Activated naive CD8-positive, alpha-beta T cell treated with anti-CD3 and anti-CD28 coated beads, Interleukin-2, amount 50 U/mL, for 24 hours (primary cell): Measurements from ENCODE around the gene PSAP.

ENCODE experiments used
- ATAC-seq: fragments of 150-1000 bp; cut with Tn5 transposase; one replicate; pipeline ENCODE4 v1.10.0; 2021
- DNase-seq: peaks from one replicate; pipeline ENCODE4 v3.0.0; 2021
- H3K27ac Mint-ChIP-seq: one replicate; pipeline ENCODE4 v1.8.0; 2021; ENCODE audit warnings: mild to moderate bottlenecking, mixed read lengths
- H3K27me3 Mint-ChIP-seq: one replicate; pipeline ENCODE4 v1.8.0; 2021; ENCODE audit warnings: mixed read lengths
- H3K36me3 Mint-ChIP-seq: one replicate; pipeline ENCODE4 v1.8.0; 2021; ENCODE audit warnings: low read depth, mixed read lengths
- H3K4me1 Mint-ChIP-seq: one replicate; pipeline ENCODE4 v1.8.0; 2021; ENCODE audit warnings: mixed read lengths
- H3K4me3 Mint-ChIP-seq: one replicate; pipeline ENCODE4 v1.8.0; 2021; ENCODE audit warnings: mild to moderate bottlenecking, moderate library complexity, mixed read lengths
- H3K9me3 Mint-ChIP-seq: one replicate; pipeline ENCODE4 v1.8.0; 2021; ENCODE audit warnings: mixed read lengths

The PSAP gene

GRCh38 chr10:71829896-71830295 is 21.2 kb downstream of the PSAP start:
- no peak for ATAC-seq
- H3K9me3 Mint-ChIP-seq: no peaks in the 10 kb centered on the region
- peaks cover 21% of the 10 kb centered on the region for H3K4me1 Mint-ChIP-seq
- DNase-seq: no peak
- H3K36me3 Mint-ChIP-seq: peaks cover 35% of the 10 kb centered on the region
- H3K27me3 Mint-ChIP-seq: no peaks in the 10 kb centered on the region
- no peak overlapping the region for H3K4me3 Mint-ChIP-seq
- no peak overlapping the region for H3K27ac Mint-ChIP-seq

GRCh38 chr10:71829171-71829570 is 21.9 kb downstream of the PSAP start:
- DNase-seq (no peak), ATAC-seq (no peak)
- Mint-ChIP-seq H3K27me3 (no peaks in the 10 kb centered on the region), H3K9me3 (no peaks in the 10 kb centered on the region), H3K27ac (no peak overlapping the region), H3K4me3 (no peak overlapping the region), H3K36me3 (peaks cover 37% of the 10 kb centered on the region), H3K4me1 (peaks cover 15% of the 10 kb centered on the region)

GRCh38 chr10:71828702-71829101 is 22.3 kb downstream of the PSAP start:
- Mint-ChIP-seq H3K27ac (no peak overlapping the region), H3K36me3 (peaks cover 39% of the 10 kb centered on the region), H3K27me3 (no peaks in the 10 kb centered on the region), H3K9me3 (no peaks in the 10 kb centered on the region), H3K4me3 (no peak overlapping the region), H3K4me1 (peaks cover 11% of the 10 kb centered on the region)
- DNase-seq (no peak), ATAC-seq (no peak)

- ATAC-seq (no peak), DNase-seq (no peak)
- H3K36me3 Mint-ChIP-seq: peaks cover 41% of the 10 kb centered on the region
- H3K27ac Mint-ChIP-seq: no peak overlapping the region
- no peaks in the 10 kb centered on the region for H3K9me3 Mint-ChIP-seq
- no peak overlapping the region for H3K4me3 Mint-ChIP-seq
- H3K4me1 Mint-ChIP-seq: peaks cover 3% of the 10 kb centered on the region
- H3K27me3 Mint-ChIP-seq: no peaks in the 10 kb centered on the region
These were observed 23.2 kb downstream of the PSAP start for GRCh38 chr10:71827852-71828251.

- Mint-ChIP-seq H3K4me1 (peaks cover 13% of the 10 kb centered on the region), H3K4me3 (no peak overlapping the region), H3K36me3 (peaks cover 42% of the 10 kb centered on the region), H3K9me3 (no peaks in the 10 kb centered on the region), H3K27ac (no peak overlapping the region), H3K27me3 (no peaks in the 10 kb centered on the region)
- ATAC-seq (no peak), DNase-seq (no peak)
These were observed 25.8 kb downstream of the PSAP start for GRCh38 chr10:71825217-71825616.

- Mint-ChIP-seq H3K36me3 (peaks cover 40% of the 10 kb centered on the region), H3K27me3 (no peaks in the 10 kb centered on the region), H3K4me3 (no peak overlapping the region), H3K9me3 (no peaks in the 10 kb centered on the region), H3K4me1 (peaks cover 15% of the 10 kb centered on the region), H3K27ac (no peak overlapping the region)
- no peak for DNase-seq
- ATAC-seq: no peak
These were observed 26.7 kb downstream of the PSAP start for GRCh38 chr10:71824333-71824732.

- H3K27ac Mint-ChIP-seq: no peak overlapping the region
- no peak for ATAC-seq
- no peak for DNase-seq
- peaks cover 36% of the 10 kb centered on the region for H3K36me3 Mint-ChIP-seq
- no peak overlapping the region for H3K4me3 Mint-ChIP-seq
- no peaks in the 10 kb centered on the region for H3K9me3 Mint-ChIP-seq
- peaks cover 15% of the 10 kb centered on the region for H3K4me1 Mint-ChIP-seq
- no peaks in the 10 kb centered on the region for H3K27me3 Mint-ChIP-seq
These were observed 27.7 kb downstream of the PSAP start for GRCh38 chr10:71823356-71823755.

GRCh38 chr10:71821909-71822763 is 28.9 kb downstream of the PSAP start:
- Mint-ChIP-seq H3K4me3 (no peak overlapping the region), H3K27me3 (no peaks in the 10 kb centered on the region), H3K36me3 (peaks cover 33% of the 10 kb centered on the region), H3K27ac (no peak overlapping the region), H3K9me3 (no peaks in the 10 kb centered on the region), H3K4me1 (peaks cover 15% of the 10 kb centered on the region)
- no peak for DNase-seq
- ATAC-seq: peak; percentile 85

GRCh38 chr10:71820966-71821365 is 30.1 kb downstream of the PSAP start:
- DNase-seq: no peak
- peaks cover 15% of the 10 kb centered on the region for H3K4me1 Mint-ChIP-seq
- no peak for ATAC-seq
- no peak overlapping the region for H3K27ac Mint-ChIP-seq
- no peak overlapping the region for H3K4me3 Mint-ChIP-seq
- no peaks in the 10 kb centered on the region for H3K9me3 Mint-ChIP-seq
- H3K27me3 Mint-ChIP-seq: no peaks in the 10 kb centered on the region
- H3K36me3 Mint-ChIP-seq: peaks cover 31% of the 10 kb centered on the region

GRCh38 chr10:71819985-71820384 is 31.1 kb downstream of the PSAP start:
- Mint-ChIP-seq H3K27me3 (no peaks in the 10 kb centered on the region), H3K27ac (no peak overlapping the region), H3K4me3 (no peak overlapping the region), H3K4me1 (peaks cover 15% of the 10 kb centered on the region), H3K9me3 (no peaks in the 10 kb centered on the region), H3K36me3 (peaks cover 30% of the 10 kb centered on the region)
- DNase-seq (no peak), ATAC-seq (no peak)

GRCh38 chr10:71819441-71819861 is 31.6 kb downstream of the PSAP start:
- Mint-ChIP-seq H3K27ac (no peak overlapping the region), H3K9me3 (no peaks in the 10 kb centered on the region), H3K27me3 (no peaks in the 10 kb centered on the region), H3K4me3 (no peak overlapping the region), H3K4me1 (peaks cover 15% of the 10 kb centered on the region), H3K36me3 (peaks cover 28% of the 10 kb centered on the region)
- ATAC-seq (no peak), DNase-seq (no peak)

GRCh38 chr10:71818674-71819260 is 32.3 kb downstream of the PSAP start:
- DNase-seq (no peak), ATAC-seq (no peak)
- Mint-ChIP-seq H3K27me3 (no peaks in the 10 kb centered on the region), H3K36me3 (peaks cover 28% of the 10 kb centered on the region), H3K27ac (no peak overlapping the region), H3K9me3 (no peaks in the 10 kb centered on the region), H3K4me1 (peaks cover 15% of the 10 kb centered on the region), H3K4me3 (no peak overlapping the region)

GRCh38 chr10:71817831-71818655 is 33.0 kb downstream of the PSAP start:
- Mint-ChIP-seq H3K4me3 (no peak overlapping the region), H3K27me3 (no peaks in the 10 kb centered on the region), H3K4me1 (peaks cover 15% of the 10 kb centered on the region), H3K36me3 (peaks cover 25% of the 10 kb centered on the region), H3K27ac (no peak overlapping the region), H3K9me3 (no peaks in the 10 kb centered on the region)
- ATAC-seq: no peak
- DNase-seq: no peak

GRCh38 chr10:71816936-71817618 is 34.0 kb downstream of the PSAP start:
- Mint-ChIP-seq H3K27me3 (no peaks in the 10 kb centered on the region), H3K9me3 (no peaks in the 10 kb centered on the region)

More at GRCh38 chr10:71816936-71817618, 34.0 kb downstream of the PSAP start:
- DNase-seq: no peak
- Mint-ChIP-seq H3K36me3 (peaks cover 25% of the 10 kb centered on the region), H3K4me1 (peaks cover 12% of the 10 kb centered on the region), H3K4me3 (no peak overlapping the region), H3K27ac (no peak overlapping the region)
- no peak for ATAC-seq
